Measurements from ENCODE around the gene KLRK1. TPM values are rescaled to one million over a fixed set of nuclear protein-coding genes. Genes with fewer than 3 reads are reported as not detected.
"Not testable (repeated sequence)": the region's sequence is repeated elsewhere in the genome, so short reads cannot be mapped to it uniquely, and the experiment has no call there.

KLRK1 gene
- total RNA-seq, 2 donors from 2014 or later, result 0.59 to 2.8 TPM

DNA sequence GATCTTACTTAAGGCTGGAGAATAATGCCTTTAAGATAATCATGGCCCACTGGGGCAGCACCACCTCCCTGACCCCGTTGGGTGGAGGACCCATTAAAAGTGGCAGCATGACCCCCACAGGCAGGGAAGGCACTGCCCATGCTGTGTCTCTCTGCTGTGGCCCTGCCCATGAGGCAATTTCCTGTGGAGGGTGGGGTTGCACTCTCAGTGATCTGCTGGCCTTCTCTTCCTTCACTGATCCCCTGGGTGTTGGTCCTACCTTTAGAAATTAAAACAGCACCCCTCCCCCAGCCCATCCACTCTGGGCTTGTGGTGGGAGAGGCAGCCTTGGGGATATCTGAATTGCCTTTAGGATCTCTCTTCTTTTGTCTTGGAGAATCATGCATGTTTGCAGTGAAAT lies 17.3 kb downstream of the KLRK1 start:
- intact Hi-C loops (cut with DNase I), result no loop called here
- Histone ChIP-seq H3K27me3 (replicated peaks; ENCODE audit: insufficient read depth) (no peaks in the 10 kb centered on the region), H3K36me3 (no peaks in the 10 kb centered on the region), H3K9me3 (no peaks in the 10 kb centered on the region), H3K4me3 (no peak overlapping the region), H3K4me1 (replicated peaks) (no peaks in the 10 kb centered on the region), H3K27ac (peak overlapping the region in 1 of 2 donors; percentile 55)
- WGBS, result 48% methylated on average over 1 of the region's 1 CpG
- no peak for DNase-seq (ENCODE audit: low spot score)
- TF ChIP-seq POLR2A (IDR thresholded peaks at IDR 0.05), result no peak
- TF ChIP-seq, protein P1, sequence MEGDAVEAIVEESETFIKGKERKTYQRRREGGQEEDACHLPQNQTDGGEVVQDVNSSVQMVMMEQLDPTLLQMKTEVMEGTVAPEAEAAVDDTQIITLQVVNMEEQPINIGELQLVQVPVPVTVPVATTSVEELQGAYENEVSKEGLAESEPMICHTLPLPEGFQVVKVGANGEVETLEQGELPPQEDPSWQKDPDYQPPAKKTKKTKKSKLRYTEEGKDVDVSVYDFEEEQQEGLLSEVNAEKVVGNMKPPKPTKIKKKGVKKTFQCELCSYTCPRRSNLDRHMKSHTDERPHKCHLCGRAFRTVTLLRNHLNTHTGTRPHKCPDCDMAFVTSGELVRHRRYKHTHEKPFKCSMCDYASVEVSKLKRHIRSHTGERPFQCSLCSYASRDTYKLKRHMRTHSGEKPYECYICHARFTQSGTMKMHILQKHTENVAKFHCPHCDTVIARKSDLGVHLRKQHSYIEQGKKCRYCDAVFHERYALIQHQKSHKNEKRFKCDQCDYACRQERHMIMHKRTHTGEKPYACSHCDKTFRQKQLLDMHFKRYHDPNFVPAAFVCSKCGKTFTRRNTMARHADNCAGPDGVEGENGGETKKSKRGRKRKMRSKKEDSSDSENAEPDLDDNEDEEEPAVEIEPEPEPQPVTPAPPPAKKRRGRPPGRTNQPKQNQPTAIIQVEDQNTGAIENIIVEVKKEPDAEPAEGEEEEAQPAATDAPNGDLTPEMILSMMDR (IDR thresholded peaks at IDR 0.05), result no peak
- no peak for TF ChIP-seq POLR2AphosphoS5 (IDR thresholded peaks at IDR 0.05)

DNA sequence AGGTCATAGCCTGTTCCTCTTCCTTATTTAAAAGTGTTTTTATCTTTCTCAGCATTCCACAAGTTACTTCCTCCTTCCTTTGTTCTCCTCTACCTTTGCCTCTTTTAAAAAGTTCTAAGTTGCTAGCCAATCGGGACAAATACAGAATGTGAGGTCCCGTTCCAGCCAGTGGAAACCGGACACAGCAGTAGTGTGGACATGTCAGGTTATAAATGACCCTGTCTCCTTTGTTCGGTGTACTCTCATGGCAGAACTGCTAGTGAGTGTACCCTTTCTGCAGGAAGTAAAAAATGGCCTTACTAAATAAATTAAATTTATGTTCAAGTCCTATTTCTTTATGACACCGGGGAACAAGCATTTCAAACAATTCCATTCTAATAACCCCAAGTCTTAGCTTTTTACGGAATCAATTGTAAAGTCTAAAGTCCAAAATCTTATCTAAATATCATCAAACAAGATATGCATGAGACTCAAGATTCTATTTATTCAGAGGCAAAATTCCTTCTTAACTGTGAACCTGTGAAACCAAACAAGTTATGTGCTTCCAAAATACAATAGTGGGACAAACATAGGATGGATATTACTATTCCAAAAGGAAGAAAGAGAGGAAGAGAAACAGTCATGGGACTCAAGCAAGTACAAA lies 17.8 kb downstream of the KLRK1 start:
- peak overlapping the region; percentile 20 to 55 for H3K27ac ChIP-seq
- WGBS, result 29% methylated on average over 6 of the region's 6 CpGs
- H3K4me3 ChIP-seq; H3K27me3 ChIP-seq (replicated peaks; ENCODE audit: insufficient read depth); DNase-seq (ENCODE audit: low spot score); intact Hi-C loops (cut with DNase I); H3K4me1 ChIP-seq (replicated peaks); H3K9me3 ChIP-seq; H3K36me3 ChIP-seq: not testable (repeated sequence)
- TF ChIP-seq POLR2AphosphoS5 (IDR thresholded peaks at IDR 0.05), result peak; percentile 38

DNA sequence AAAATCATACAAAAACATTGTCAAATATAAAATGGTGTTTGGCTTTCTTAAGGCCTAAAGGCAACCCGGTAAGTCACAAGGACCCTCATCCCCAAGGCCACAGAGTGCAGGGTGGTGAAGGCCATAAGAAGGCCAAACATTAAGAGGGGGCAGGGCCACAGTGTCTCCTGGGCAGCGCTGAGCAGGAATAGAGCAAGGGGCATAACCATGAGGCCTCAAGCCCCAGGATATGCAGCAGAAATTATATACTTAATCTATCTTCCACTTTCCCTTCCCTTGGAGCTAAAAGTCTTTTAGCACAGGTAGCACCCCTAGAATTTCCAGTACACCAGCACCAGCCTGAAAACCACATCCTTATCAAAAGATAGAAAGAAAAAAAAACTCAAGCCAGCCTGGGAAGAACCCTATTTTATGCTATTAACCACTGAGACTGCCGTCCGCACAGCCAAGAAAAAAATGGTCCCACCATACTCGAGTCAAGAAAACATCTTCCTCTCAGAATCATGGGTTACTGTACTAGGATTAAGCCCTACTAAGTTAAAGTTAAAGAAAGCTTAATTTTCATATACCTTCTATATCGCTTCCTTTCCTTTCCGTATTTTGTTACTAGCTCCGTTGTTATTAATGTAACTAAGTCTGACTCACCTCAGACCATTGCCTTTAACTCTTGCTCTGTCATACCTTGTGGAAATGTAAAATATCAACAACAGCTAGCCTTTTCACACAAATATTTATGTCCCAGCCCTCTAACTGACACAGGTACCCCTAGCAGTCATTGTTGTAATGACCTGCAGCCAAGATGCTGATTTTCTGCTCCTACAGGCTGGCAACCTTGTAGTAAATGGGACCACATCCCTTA lies 20.1 kb downstream of the KLRK1 start:
- Histone ChIP-seq H3K27me3 (replicated peaks; ENCODE audit: insufficient read depth) (no peaks in the 10 kb centered on the region), H3K4me3 (no peak overlapping the region), H3K9me3 (no peaks in the 10 kb centered on the region), H3K4me1 (replicated peaks) (peaks cover 11% of the 10 kb centered on the region), H3K27ac (no peak overlapping the region), H3K36me3 (no peaks in the 10 kb centered on the region)
- intact Hi-C loops (cut with DNase I), result loop anchor here (5.0 to 10.0 kb wide), 2 partner anchors 155 to 353 kb away; partner anchors contain the start of genes GABARAPL1 and YBX3
- 86% methylated on average over 8 of the region's 8 CpGs for WGBS
- TF ChIP-seq POLR2A (IDR thresholded peaks at IDR 0.05) (no peak), POLR2AphosphoS5 (IDR thresholded peaks at IDR 0.05) (no peak)
- TF ChIP-seq, protein P1 (IDR thresholded peaks at IDR 0.05), result no peak
- DNase-seq (ENCODE audit: low spot score), result no peak

DNA sequence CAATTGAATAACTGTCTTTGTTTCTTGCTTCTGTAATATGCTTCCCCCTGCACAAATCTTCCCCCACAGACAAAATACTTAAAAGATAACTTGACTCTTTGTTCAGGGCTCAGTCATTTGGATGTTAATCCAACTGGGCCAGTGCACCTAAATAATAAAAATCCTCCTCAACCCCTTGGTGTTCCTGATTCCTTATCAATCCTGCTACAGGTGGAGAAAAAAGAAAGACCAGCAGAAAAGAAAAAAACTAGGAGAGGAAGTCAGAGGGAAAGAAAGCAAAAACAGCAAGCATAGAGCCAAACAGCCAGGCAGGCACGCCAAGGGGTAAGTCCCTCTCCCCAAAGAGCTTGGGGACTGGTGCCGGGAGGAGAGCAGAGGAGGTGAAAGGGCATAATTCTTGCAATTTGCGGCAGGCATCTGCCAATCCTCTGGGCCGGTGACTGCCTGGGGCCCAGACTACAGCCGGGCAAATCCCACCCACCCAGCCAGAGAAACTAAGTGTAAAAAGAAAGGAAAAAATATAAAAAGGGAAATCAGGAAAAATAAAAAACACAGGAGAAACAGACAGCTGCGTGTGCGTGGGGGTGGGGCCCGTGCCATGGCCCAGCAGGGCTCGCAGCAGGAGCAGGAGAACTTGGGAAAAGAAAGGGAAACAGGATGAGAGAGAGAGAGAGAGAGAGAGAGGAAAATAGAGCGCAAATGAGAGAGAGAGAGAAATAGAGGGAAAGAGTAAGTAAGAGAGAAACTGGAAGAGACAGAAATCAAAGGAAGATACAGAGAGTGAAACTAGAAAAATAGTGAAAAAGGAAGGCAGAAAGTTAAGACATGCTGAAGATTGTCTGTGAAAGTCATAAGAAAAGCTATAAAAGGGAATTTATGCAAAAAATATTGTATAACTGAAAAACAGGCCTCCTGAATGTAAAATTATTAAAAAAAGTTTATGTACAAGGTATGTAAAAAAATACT lies 21.4 kb downstream of the KLRK1 start:
- H3K27ac ChIP-seq, result no peak overlapping the region
- peaks cover 11% of the 10 kb centered on the region for H3K4me1 ChIP-seq (replicated peaks)
- H3K9me3 ChIP-seq, result no peaks in the 10 kb centered on the region
- no peak overlapping the region for H3K4me3 ChIP-seq
- H3K36me3 ChIP-seq, result no peaks in the 10 kb centered on the region
- no peak for DNase-seq (ENCODE audit: low spot score)
- 88% methylated on average over 10 of the region's 10 CpGs for WGBS
- H3K27me3 ChIP-seq (replicated peaks; ENCODE audit: insufficient read depth), result no peaks in the 10 kb centered on the region
- no peak for TF ChIP-seq POLR2A (IDR thresholded peaks at IDR 0.05)
- no peak for TF ChIP-seq POLR2AphosphoS5 (IDR thresholded peaks at IDR 0.05)
- TF ChIP-seq, protein P1 (IDR thresholded peaks at IDR 0.05), result no peak
- intact Hi-C loops (cut with DNase I), result loop anchor here (5.0 to 10.0 kb wide), 2 partner anchors 154 to 354 kb away; partner anchors contain the start of genes GABARAPL1 and YBX3

DNA sequence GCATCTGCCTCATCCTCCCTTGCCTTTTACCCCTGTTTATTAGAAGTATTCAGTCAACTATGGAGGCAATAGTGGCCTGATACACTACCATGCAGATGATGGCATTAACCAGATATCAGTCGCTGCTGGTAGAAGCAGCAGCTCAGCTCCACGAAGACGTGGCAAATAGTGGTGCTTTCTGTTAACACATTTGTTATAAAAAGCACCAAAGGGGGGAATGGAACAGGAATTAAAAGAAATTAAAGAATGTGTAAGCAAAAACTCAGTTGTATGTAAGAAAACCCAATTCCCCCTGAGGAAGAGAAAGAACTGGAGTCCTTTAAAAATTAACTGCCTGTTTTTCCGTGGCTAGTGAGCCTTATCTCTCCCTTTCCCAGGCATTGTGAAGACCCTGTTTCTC lies 22.1 kb downstream of the KLRK1 start:
- WGBS, result 71% methylated on average over 4 of the region's 4 CpGs
- H3K4me3 ChIP-seq; DNase-seq (ENCODE audit: low spot score); H3K27me3 ChIP-seq (replicated peaks; ENCODE audit: insufficient read depth); H3K9me3 ChIP-seq; H3K36me3 ChIP-seq; H3K27ac ChIP-seq: not testable (repeated sequence)
- intact Hi-C loops (cut with DNase I), result loop anchor here (5.0 to 10.0 kb wide), 2 partner anchors 153 to 355 kb away; partner anchors contain the start of genes GABARAPL1 and YBX3
- H3K4me1 ChIP-seq (replicated peaks), result peaks cover 15% of the 10 kb centered on the region

All from prostate gland (tissue), 2 donors.